ENCODE results near the gene GLRA1. TPM values are rescaled to one million over a fixed set of nuclear protein-coding genes. Genes with fewer than 3 reads are reported as not detected.

GLRA1 gene
- total RNA-seq, 2 donors from 2014 or later, result not detected

DNA sequence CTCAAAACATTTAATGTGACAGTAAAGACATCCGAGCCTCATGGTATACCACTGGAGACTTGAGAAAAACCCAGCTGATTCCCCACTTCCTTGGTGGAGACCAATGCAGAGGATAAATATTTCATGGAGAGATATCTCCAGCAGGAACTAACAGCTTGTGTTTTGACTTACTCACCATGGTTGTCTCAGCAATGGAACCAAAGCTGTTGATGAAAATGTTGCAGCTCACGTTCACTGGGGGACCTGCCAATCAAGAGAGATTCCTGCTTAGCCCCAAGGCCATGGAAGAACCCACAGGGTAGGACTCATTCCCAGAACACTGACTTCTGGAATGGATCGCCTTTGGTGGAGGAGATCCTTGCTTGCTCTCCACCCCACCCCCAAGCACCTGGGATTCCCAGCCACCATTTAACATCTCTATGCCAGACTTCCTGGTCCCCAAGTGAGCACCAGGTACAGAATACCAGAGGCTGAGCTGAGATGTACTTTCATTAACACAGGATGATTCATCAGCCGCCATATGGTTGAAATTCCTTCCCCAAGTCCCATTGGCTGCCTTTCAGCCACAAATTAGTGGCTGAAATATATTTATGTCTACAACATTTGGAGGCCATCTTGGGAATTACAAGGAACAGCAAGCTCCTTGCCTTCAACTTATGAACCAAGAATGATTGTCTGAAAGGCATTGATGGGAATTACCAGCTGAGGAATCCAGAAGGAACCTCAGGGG, 37.9 kb downstream of the GLRA1 start:
- Histone ChIP-seq H3K9ac (ENCODE audit: low read depth in 2 of 2, low read length in 2 of 2) (no peak overlapping the region), H3K4me1 (no peaks in the 10 kb centered on the region), H3K36me3 (no peaks in the 10 kb centered on the region), H3K9me3 (no peaks in the 10 kb centered on the region), H3K27me3 (no peaks in the 10 kb centered on the region), H3K27ac (no peak overlapping the region), H3K4me3 (no peak overlapping the region)
- intact Hi-C loops (cut with DNase I), result no loop called here
- DNase-seq, result no peak
- no peak for TF ChIP-seq CTCF (IDR thresholded peaks at IDR 0.05)

DNA sequence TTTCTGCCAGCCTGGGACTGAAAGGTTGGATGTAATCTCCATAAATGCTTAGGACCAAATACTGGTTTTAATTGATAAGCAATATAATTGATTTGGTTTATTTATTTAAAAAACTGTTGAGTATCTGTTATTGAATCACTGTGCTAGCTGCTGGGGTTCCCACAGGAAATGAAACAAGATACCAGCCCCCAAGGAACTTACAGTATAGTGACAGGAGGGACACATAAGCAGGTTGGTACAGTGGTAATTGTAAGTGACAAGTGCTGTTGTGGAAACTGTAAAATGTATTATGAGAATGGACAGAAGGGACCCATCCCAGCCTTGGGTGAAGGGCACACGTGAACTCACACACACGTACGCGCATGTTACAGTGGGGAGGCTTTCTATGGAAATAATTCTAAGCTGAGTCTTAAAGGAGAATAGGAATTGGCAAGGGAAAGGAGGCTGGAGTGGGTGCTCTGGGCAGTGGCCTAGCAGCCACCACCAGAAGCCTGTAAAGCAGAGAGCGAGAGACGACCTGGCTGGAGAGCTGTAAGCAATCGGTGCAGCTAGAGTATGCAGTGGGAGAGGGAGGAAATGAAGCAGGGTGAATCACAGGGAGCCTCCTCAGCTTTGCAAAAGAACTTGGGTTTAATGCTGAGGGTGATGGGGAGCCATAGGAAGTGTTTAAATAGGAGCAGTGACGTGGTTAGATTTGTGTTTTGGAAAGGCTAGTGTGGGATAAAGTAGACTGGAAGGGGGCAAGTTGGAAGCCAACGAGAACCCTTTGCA, 39.3 kb downstream of the GLRA1 start:
- Histone ChIP-seq H3K36me3 (no peaks in the 10 kb centered on the region), H3K4me1 (no peaks in the 10 kb centered on the region), H3K27me3 (no peaks in the 10 kb centered on the region), H3K9ac (ENCODE audit: low read depth in 2 of 2, low read length in 2 of 2) (no peak overlapping the region), H3K4me3 (no peak overlapping the region), H3K9me3 (no peaks in the 10 kb centered on the region), H3K27ac (no peak overlapping the region)
- TF ChIP-seq CTCF (IDR thresholded peaks at IDR 0.05), result no peak
- intact Hi-C loops (cut with DNase I), result no loop called here
- no peak for DNase-seq

GRCh38 chr5:151881621-151882225, 42.9 kb downstream of the GLRA1 start:
- no peak for TF ChIP-seq CTCF (IDR thresholded peaks at IDR 0.05)

DNA sequence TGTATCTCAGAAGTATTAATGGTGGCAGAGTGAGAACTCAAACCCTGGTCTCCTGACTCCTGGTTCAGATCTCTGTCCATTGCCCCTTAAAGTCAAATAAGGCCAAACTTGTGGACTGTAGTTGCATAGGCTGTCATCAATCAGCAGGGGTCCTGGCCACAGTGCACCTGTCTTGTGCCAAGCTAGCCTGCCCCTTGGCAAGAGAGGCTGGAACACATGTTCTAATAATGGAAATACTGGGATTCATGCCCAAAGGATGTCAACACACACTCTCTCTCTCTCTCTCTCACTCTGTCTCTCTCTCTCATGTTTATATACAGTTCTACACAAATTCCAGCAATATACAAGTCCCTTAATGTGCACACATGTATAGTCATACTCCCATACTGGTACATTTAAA, 44.3 kb downstream of the GLRA1 start:
- no peak overlapping the region for H3K27ac ChIP-seq
- no peaks in the 10 kb centered on the region for H3K4me1 ChIP-seq
- DNase-seq, result no peak
- no peak for TF ChIP-seq CTCF (IDR thresholded peaks at IDR 0.05)
- intact Hi-C loops (cut with DNase I), result no loop called here
- no peaks in the 10 kb centered on the region for H3K36me3 ChIP-seq
- no peaks in the 10 kb centered on the region for H3K27me3 ChIP-seq
- H3K9ac ChIP-seq (ENCODE audit: low read depth in 2 of 2, low read length in 2 of 2), result no peak overlapping the region
- H3K9me3 ChIP-seq, result no peaks in the 10 kb centered on the region
- no peak overlapping the region for H3K4me3 ChIP-seq

More at GRCh38 chr5:151881621-151882225, 42.9 kb downstream of the GLRA1 start:
- intact Hi-C loops (cut with DNase I), result no loop called here
- no peak overlapping the region for H3K27ac ChIP-seq
- H3K9ac ChIP-seq (ENCODE audit: low read depth in 2 of 2, low read length in 2 of 2), result no peak overlapping the region
- no peaks in the 10 kb centered on the region for H3K4me1 ChIP-seq
- no peak for DNase-seq
- no peaks in the 10 kb centered on the region for H3K36me3 ChIP-seq
- no peaks in the 10 kb centered on the region for H3K9me3 ChIP-seq
- H3K4me3 ChIP-seq, result no peak overlapping the region
- no peaks in the 10 kb centered on the region for H3K27me3 ChIP-seq

DNA sequence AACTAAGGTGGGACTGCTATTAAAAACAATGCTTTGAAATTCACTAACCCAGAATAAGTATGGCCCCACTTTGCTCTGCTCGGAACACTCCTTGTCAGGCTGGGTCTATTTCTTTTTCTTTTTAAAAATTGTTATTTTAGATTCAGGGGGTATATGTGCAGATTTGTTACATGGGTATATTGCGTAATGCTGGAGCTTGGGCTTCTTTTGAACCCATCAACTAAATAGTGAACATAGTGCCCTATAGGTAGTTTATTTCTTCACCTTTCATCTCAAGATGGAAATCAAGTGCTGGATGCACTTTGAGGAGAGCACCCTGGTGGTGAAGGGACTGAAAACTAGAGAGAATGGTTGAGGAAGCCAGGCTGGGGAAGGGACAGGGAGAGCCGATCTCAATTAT, 51.0 kb downstream of the GLRA1 start:
- H3K27me3 ChIP-seq, result no peaks in the 10 kb centered on the region
- H3K36me3 ChIP-seq, result no peaks in the 10 kb centered on the region
- no peaks in the 10 kb centered on the region for H3K9me3 ChIP-seq
- H3K4me1 ChIP-seq, result no peaks in the 10 kb centered on the region
- no peak for TF ChIP-seq CTCF (IDR thresholded peaks at IDR 0.05)
- no peak overlapping the region for H3K27ac ChIP-seq
- no peak for DNase-seq
- intact Hi-C loops (cut with DNase I), result no loop called here
- no peak overlapping the region for H3K4me3 ChIP-seq
- no peak overlapping the region for H3K9ac ChIP-seq (ENCODE audit: low read depth in 2 of 2, low read length in 2 of 2)

Data from colonic mucosa (tissue), 4 donors.